GM18505 (cell line): Measurements from ENCODE around the gene RRN3.
"Not testable (repeated sequence)": the region's sequence is repeated elsewhere in the genome, so short reads cannot be mapped to it uniquely, and the experiment has no call there.

ENCODE experiments used
- ATAC-seq: cut with Tn5 transposase; IDR thresholded peaks from one replicate; pipeline ENCODE4 v1.9.1; 2021; ENCODE audit not compliant: unreplicated experiment
- POLR2A ChIP-seq: IDR thresholded peaks from 4 replicates; pipeline ENCODE4 v1.6.1; 2011; ENCODE audit warnings: borderline replicate concordance; ENCODE audit not compliant: insufficient read depth, insufficient read length; ENCODE audit errors: extremely low read depth

The RRN3 gene

GRCh38 chr16:15100372-15100987 is 6.4 kb upstream of the RRN3 start:
- ATAC-seq = not testable (repeated sequence)

DNA sequence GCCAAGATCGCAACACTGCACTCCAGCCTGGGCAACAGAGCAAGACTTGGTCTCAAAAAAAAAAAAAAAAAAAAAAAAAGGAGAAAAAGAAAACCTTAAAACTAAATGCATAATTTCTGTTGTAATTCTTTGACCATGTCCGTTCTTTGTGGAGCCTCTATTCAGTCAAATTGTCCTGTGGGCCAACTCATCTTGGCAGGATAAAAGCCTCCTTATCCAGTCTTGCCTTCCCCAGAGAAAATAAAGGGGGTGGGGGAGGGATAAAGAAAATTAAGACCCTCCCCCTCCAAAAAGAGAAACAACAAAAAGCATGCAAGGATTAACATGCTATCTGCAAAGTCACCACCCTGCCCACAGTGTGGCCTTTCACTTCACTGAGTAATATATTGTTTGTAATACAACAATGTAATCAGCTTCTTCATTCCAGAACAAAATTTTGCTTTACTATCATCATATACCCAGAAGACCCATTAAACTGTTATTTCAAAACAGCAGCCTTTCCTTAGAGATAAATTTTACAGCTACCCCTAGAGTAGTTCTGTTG is 5.4 kb upstream of the RRN3 start:
- not testable (repeated sequence) for ATAC-seq

DNA sequence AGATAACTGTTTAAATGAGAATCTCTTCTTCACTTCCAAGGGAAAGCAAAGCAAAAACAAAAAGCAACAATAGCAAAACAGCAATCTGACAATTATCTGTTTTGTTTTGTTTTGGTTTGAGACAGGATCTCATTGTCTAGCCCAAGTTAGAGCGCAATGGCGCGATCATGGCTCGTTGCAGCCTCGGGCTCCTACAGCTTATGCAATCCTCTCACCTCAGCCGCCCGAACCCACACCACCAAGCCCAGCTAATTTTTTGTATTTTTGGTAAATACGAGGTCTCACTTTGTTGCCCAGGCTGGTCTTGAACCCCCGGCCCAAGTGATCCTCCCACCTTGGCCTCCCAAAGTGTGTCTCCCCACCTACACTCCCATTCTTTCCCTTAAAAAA is 2.5 kb upstream of the RRN3 start:
- ATAC-seq = not testable (repeated sequence)

- not testable (repeated sequence) for ATAC-seq
Measured at GRCh38 chr16:15093571-15093954, 509 bp downstream of the RRN3 start.

- not testable (repeated sequence) for ATAC-seq
Measured at GRCh38 chr16:15090663-15091269, 3.3 kb downstream of the RRN3 start.

DNA sequence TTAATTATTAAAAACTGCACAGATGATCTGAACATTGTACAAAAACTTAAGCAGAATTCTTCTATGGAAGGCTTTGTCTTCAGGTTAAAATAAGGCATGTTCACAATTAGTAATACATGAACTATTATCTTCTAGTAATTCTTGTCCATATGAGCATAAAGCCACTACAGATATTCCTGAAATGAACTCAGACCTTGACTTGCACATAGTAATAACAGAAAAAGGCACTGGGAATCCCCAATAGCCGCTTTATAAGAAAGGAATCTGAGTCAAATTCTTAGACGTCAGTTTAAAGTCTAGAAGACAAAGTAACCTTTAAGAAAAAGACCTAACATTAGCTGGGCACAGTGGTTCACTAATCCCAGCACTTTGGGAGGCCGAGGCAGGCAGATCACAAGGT is 11.3 kb downstream of the RRN3 start:
- not testable (repeated sequence) for ATAC-seq

- not testable (repeated sequence) for ATAC-seq
Measured at GRCh38 chr16:15080883-15081282, 13.2 kb downstream of the RRN3 start.

GRCh38 chr16:15076161-15076560 is 17.9 kb downstream of the RRN3 start:
- ATAC-seq = not testable (repeated sequence)

DNA sequence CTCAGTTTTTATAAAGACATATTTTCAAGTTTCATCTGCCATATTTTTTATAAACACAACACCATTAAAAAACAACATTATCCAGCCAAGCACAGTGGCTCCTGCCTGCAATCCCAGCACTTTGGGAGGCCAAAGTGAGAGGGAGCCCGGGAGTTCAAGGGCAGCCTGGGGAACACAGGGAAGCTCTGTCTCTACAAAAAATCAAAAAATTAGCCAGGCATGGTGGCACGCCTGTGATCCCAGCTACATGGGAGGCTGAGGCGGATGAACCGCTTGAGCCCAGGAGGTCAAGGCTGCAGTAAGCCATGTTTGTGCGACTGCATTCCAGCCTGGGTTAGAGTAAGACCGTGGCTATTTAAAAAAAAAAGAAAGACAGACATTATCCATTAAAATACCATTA is 21.0 kb downstream of the RRN3 start:
- TF ChIP-seq POLR2A = no peak
- no peak for ATAC-seq

GRCh38 chr16:15071916-15072769 is 21.9 kb downstream of the RRN3 start:
- not testable (repeated sequence) for ATAC-seq

DNA sequence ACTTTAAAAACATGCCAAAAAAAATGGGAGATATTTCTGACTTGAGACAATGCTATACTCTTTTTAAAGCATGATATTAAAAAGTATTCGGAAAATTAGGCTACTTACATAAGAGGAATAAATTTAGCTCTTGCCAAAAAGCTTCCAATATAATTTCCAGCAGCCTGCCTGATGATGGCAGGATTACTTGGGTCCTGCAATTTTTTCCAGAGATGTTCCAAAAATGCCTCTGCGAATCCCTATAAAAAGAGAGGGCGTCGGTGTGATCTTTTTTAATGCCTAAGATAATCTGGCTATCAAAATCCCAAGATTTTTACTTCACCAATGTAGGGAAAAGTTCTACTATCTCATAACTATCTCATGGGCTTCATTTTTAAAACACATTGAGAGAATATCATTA is 23.1 kb downstream of the RRN3 start:
- ATAC-seq = not testable (repeated sequence)

DNA sequence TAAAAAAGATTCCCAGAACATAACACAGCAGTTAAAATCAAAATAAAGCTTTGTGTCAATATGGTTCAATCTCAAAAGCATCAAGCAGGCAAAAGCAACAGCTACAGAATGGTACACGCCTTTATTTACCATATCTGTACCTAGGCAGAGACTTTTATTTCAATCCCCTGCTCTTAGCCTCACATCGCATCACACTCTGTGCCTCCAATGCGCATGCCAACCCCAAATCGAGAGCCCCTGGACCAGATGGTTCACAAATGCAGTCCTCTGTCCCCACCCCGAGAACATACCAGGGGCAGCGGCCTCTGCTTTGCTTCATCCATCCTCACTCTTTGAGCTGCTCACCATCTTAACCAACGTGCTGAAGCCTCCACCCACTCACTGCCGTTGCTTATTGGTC is 27.4 kb downstream of the RRN3 start:
- not testable (repeated sequence) for ATAC-seq

GRCh38 chr16:15065961-15066360 is 28.1 kb downstream of the RRN3 start:
- ATAC-seq = not testable (repeated sequence)

- ATAC-seq = not testable (repeated sequence)
Measured at GRCh38 chr16:15062085-15062810, 31.8 kb downstream of the RRN3 start.

- ATAC-seq = no peak
- no peak for TF ChIP-seq POLR2A
Measured at GRCh38 chr16:15059324-15059723, 34.7 kb downstream of the RRN3 start.
